Lower leg skin (tissue), 4 donors: ENCODE measurements around the gene TPP1. TPM values are rescaled to one million over a fixed set of nuclear protein-coding genes. Genes with fewer than 3 reads are reported as not detected.

Experiments used
- DNase-seq, 2 donors: peaks; one replicate each; pipeline ENCODE4 v3.0.0-alpha.2; 2019; ENCODE audit warnings: low spot score in 2 of 2
- H3K4me3 ChIP-seq: fragments of 200-600 bp; sonication (generic); 2 replicates; pipeline ENCODE4 v1.5.1; 2017; ENCODE audit warnings: mild to moderate bottlenecking, low read depth; ENCODE audit not compliant: poor library complexity, severe bottlenecking
- POLR2A ChIP-seq, 2 donors: fragments of 450-650 bp; IDR thresholded peaks; one replicate each; pipeline ENCODE4 v1.6.1; 2016 to 2017; ENCODE audit warnings: antibody characterized with exemption in 2 of 2, mild to moderate bottlenecking in 1 of 2, moderate library complexity in 1 of 2
- WGBS, 2 donors: methylation state at CpG; one replicate each; pipeline ENCODE4 v1.1.5; 2018; 5-methylcytosine and 5-hydroxymethylcytosine counted together
- intact Hi-C: fragments of 100-400 bp; cut with DNase I; formaldehyde crosslinking; loops from one replicate; pipeline ENCODE4 v1.15.0; 2023; ENCODE audit warnings: low total_unique reads
- total RNA-seq, 4 donors: library from RNA; depleted of rRNA; stranded (reverse); fragments of >200 nt; gene quantifications; one replicate each; pipeline ENCODE4 v1.1.0, GENCODE V29; 2016
- TF ChIP-seq, protein P1 (sequence below), 3 donors: fragments of 450-650 bp; IDR thresholded peaks; one replicate each; pipeline ENCODE4 v1.5.1; 2016; ENCODE audit warnings: antibody characterized with exemption in 3 of 3, mild to moderate bottlenecking in 3 of 3, moderate library complexity in 2 of 3

The TPP1 gene
- total RNA-seq, 4 donors from 2014 or later = 49.6 to 65.3 (median 57.9) TPM

DNA sequence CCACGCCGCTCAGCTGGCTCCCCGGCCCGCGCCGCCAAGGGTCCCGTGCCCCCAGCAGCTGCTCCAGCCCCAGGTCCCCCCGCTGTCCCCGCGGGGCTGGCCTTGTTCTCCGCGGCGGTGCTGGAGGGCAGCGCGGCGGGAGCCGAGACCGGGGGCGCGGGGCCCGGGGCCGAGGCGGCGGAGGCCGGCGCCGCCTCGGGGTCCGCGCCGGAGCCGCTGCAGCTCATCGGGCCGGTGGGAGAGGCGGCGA is 7.3 kb downstream of the TPP1 start:
- no peak for TF ChIP-seq POLR2A (IDR thresholded peaks at IDR 0.05)
- TF ChIP-seq, protein P1, sequence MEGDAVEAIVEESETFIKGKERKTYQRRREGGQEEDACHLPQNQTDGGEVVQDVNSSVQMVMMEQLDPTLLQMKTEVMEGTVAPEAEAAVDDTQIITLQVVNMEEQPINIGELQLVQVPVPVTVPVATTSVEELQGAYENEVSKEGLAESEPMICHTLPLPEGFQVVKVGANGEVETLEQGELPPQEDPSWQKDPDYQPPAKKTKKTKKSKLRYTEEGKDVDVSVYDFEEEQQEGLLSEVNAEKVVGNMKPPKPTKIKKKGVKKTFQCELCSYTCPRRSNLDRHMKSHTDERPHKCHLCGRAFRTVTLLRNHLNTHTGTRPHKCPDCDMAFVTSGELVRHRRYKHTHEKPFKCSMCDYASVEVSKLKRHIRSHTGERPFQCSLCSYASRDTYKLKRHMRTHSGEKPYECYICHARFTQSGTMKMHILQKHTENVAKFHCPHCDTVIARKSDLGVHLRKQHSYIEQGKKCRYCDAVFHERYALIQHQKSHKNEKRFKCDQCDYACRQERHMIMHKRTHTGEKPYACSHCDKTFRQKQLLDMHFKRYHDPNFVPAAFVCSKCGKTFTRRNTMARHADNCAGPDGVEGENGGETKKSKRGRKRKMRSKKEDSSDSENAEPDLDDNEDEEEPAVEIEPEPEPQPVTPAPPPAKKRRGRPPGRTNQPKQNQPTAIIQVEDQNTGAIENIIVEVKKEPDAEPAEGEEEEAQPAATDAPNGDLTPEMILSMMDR (IDR thresholded peaks at IDR 0.05) = no peak
- DNase-seq = no peak
- WGBS, 2 donors = 0% methylated on average over 5 of the region's 36 CpGs; no CpG with 5 or more reads in 1 of the 2 donors
- H3K4me3 ChIP-seq = peak overlapping the region; percentile 67
- intact Hi-C loops = no loop called here

DNA sequence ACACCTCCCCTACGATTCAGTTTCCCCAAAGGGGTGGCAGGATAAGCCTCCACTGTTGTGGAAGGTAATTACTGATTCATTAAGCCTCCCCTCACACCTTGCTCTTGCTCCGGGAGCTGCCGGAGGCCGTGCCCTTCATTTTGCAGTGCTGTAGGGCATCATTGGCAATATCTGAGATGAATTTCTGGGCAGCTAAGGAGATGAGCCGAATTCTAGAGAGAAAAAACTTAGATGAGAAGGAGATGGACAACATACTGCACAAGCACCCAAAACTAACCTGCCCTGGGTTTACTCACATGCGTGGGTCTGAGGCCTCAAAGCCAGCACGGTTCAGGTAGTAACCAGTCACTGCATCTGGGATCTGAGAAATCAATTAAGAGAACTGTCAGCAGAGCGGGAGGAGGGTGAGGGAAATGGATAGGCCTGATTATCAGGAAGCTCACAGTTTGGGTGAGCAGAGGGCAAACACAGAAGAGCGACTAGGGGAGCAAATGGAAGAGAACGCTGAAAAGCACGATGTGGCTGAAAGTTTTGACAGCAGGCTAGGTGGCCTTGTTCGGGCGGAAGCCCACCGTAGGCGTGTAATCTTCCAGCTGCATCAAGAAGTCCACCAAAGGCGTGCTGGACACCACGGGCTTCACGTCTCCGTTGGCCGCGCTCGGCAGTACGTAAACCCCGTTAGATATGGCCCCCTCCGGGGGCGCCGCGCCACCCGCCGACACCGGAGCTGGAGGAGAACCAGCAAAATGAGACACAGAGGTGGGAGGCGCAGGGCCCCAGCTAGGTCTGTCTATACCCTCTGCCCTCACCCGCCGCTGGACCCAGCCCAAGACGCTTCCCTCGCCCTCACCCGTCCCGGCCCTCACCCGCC is 7.9 kb downstream of the TPP1 start:
- intact Hi-C loops = no loop called here
- no peak for TF ChIP-seq POLR2A (IDR thresholded peaks at IDR 0.05)
- TF ChIP-seq, protein P1 (IDR thresholded peaks at IDR 0.05) = no peak
- peak in 1 of 2 donors; percentile 92 for DNase-seq
- peak overlapping the region; percentile 67 for H3K4me3 ChIP-seq
- WGBS, 2 donors = 11 to 12% methylated on average over 34 to 37 of the region's 39 CpGs

DNA sequence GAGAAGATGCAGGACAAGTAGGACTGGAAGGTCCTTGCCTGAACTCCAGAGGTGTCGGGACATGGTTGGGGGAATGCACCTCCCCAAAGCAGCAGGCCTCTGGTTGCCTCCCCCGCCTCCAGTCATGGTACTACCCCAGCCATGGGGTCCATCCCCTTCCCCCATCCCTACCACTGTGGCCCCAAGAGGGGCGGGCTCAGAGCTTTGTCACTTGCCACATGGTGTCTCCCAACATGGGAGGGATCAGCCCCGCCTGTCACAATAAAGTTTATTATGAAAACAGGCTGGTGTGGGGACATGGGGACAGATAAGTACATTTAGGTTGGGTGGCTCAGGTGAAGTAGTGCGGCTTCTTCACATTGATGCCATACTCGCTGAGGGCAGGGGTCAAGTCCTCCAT is 8.6 kb downstream of the TPP1 start:
- H3K4me3 ChIP-seq = no peak overlapping the region
- DNase-seq = peak; percentile 20 to 81
- intact Hi-C loops = no loop called here
- 85 to 89% methylated on average over 6 of the region's 6 CpGs for WGBS, 2 donors
- TF ChIP-seq POLR2A (IDR thresholded peaks at IDR 0.05) = no peak
- TF ChIP-seq, protein P1 (IDR thresholded peaks at IDR 0.05) = no peak

DNA sequence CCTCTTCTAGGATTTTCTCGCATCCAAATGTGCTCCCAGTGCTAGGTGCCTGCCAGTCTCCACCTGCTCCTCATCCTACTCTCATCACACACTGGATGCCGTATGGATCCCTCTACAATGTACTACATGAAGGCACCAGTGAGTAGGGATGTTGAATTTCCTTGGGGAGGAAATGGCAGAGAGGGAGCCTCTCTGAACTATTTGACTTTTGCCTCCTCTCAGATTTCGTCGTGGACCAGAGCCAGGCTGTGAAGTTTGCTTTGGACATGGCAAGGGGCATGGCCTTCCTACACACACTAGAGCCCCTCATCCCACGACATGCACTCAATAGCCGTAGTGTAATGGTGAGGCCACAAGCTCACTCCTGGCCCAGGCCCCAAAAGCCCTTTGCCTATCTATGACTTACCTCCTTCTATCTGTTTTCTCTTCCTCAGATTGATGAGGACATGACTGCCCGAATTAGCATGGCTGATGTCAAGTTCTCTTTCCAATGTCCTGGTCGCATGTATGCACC is 9.7 kb downstream of the TPP1 start:
- TF ChIP-seq, protein P1 (IDR thresholded peaks at IDR 0.05) = no peak
- no peak for TF ChIP-seq POLR2A (IDR thresholded peaks at IDR 0.05)
- H3K4me3 ChIP-seq = no peak overlapping the region
- intact Hi-C loops = no loop called here
- 81 to 84% methylated on average over 8 of the region's 8 CpGs for WGBS, 2 donors
- DNase-seq = peak; percentile 9 to 81

DNA sequence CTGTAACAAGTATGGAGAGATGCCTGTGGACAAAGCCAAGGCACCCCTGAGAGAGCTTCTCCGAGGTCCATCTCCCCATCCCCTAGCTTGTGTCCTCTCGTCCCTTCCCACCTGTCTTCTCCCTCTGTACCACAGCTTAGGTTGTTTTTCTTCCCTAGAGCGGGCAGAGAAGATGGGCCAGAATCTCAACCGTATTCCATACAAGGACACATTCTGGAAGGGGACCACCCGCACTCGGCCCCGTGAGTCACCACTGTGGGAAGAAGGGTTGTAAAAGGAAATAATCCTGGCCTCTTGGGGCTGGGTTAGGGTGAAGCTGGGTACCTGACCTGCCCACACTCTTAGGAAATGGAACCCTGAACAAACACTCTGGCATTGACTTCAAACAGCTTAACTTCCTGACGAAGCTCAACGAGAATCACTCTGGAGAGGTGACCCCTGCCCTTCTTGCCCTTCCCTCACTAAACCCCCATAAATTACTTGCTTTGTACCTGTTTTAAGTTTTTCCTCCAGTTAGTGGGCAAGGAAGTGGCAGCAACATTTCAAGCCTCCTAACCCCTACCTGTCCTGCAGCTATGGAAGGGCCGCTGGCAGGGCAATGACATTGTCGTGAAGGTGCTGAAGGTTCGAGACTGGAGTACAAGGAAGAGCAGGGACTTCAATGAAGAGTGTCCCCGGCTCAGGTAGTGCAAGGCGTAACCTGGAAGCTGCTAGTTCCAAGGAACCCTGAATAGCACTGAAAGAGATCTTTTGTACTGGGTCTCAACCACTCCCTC is 10.3 kb downstream of the TPP1 start:
- TF ChIP-seq POLR2A (IDR thresholded peaks at IDR 0.05) = no peak
- TF ChIP-seq, protein P1 (IDR thresholded peaks at IDR 0.05) = no peak
- no peak overlapping the region for H3K4me3 ChIP-seq
- DNase-seq = peak; percentile 10 to 70
- WGBS, 2 donors = 83 to 87% methylated on average over 14 of the region's 14 CpGs
- intact Hi-C loops = no loop called here
